ENCODE measurements around the gene FXYD4.

- TF ChIP-seq CTCF (IDR thresholded peaks at IDR 0.05) (no peak), POLR2A (IDR thresholded peaks at IDR 0.05) (no peak)
Observed at GRCh38 chr10:43350686-43351085, 20.8 kb upstream of the FXYD4 start.
